ENCODE data around the gene PCNT.

Gene PCNT

DNA sequence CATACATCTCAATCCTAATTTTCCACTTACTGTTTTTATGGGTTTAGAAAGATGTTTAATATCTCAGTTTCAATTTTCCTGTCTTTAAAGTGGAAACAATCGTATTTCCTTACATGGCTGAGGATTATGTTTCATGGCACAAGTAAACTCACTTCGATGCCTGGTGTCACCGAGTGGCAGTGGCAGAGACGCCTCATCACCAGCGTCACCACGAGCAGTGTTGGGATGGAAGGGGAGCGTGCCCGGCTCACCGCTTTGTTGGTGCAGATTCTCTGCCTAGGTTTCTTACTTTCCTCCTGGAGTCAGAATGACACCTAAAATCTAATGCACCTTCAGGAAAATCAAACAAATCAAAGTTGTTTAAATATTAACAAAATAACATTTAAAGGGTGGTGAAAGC lies 86.6 kb downstream of the PCNT start:
- no peaks in the 10 kb centered on the region for H3K27me3 ChIP-seq (ENCODE audit: control insufficient read depth, insufficient read depth, low read length)
- peaks cover 43% of the 10 kb centered on the region for H3K36me3 ChIP-seq (ENCODE audit: control insufficient read depth, insufficient read depth, low read length)
- H3K27ac ChIP-seq (ENCODE audit: low read depth, low read length), result peak overlapping the region; percentile 55
- H3K9ac ChIP-seq (ENCODE audit: low read depth, low read length), result no peak overlapping the region
- no peak overlapping the region for H3K4me3 ChIP-seq (ENCODE audit: low read depth, low read length)
- no peaks in the 10 kb centered on the region for H3K9me3 ChIP-seq (ENCODE audit: control insufficient read depth, insufficient read depth, low read length)
- peaks cover 4% of the 10 kb centered on the region; the same call in 1 of the 2 replicates for H3K4me1 ChIP-seq (ENCODE audit: control insufficient read depth, insufficient read depth, low read length)

DNA sequence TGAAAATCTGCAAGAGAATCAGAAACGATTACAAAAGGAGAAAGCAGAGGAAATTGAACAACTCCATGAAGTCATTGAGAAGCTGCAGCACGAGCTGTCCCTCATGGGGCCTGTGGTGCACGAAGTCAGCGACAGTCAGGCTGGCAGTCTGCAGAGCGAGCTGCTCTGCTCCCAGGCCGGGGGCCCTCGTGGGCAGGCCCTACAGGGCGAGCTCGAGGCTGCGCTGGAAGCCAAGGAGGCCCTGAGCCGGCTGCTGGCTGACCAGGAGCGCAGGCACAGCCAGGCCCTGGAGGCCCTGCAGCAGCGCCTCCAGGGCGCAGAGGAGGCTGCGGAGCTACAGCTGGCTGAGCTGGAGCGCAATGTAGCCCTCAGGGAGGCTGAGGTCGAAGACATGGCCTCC lies 87.3 kb downstream of the PCNT start:
- peaks cover 4% of the 10 kb centered on the region; the same call in 1 of the 2 replicates for H3K4me1 ChIP-seq (ENCODE audit: control insufficient read depth, insufficient read depth, low read length)
- H3K27ac ChIP-seq (ENCODE audit: low read depth, low read length), result peak overlapping the region; percentile 55
- no peak overlapping the region for H3K9ac ChIP-seq (ENCODE audit: low read depth, low read length)

DNA sequence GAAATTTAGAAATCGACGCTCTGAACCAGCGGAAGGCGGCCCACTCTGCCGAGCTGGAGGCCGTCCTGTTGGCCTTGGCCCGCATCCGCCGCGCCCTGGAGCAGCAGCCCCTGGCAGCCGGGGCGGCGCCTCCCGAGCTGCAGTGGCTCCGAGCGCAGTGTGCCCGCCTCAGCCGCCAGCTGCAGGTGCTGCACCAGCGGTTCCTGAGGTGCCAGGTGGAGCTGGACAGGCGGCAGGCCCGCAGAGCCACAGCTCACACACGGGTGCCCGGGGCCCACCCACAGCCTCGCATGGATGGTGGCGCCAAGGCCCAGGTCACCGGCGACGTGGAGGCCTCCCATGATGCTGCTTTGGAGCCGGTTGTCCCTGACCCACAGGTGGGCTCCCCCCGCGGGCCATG lies 87.7 kb downstream of the PCNT start:
- no peak overlapping the region for H3K9ac ChIP-seq (ENCODE audit: low read depth, low read length)

More for the DNA sequence above, 87.3 kb downstream of the PCNT start:
- no peaks in the 10 kb centered on the region for H3K9me3 ChIP-seq (ENCODE audit: control insufficient read depth, insufficient read depth, low read length)
- H3K36me3 ChIP-seq (ENCODE audit: control insufficient read depth, insufficient read depth, low read length), result peaks cover 50% of the 10 kb centered on the region
- H3K27me3 ChIP-seq (ENCODE audit: control insufficient read depth, insufficient read depth, low read length), result no peaks in the 10 kb centered on the region
- no peak overlapping the region for H3K4me3 ChIP-seq (ENCODE audit: low read depth, low read length)

DNA sequence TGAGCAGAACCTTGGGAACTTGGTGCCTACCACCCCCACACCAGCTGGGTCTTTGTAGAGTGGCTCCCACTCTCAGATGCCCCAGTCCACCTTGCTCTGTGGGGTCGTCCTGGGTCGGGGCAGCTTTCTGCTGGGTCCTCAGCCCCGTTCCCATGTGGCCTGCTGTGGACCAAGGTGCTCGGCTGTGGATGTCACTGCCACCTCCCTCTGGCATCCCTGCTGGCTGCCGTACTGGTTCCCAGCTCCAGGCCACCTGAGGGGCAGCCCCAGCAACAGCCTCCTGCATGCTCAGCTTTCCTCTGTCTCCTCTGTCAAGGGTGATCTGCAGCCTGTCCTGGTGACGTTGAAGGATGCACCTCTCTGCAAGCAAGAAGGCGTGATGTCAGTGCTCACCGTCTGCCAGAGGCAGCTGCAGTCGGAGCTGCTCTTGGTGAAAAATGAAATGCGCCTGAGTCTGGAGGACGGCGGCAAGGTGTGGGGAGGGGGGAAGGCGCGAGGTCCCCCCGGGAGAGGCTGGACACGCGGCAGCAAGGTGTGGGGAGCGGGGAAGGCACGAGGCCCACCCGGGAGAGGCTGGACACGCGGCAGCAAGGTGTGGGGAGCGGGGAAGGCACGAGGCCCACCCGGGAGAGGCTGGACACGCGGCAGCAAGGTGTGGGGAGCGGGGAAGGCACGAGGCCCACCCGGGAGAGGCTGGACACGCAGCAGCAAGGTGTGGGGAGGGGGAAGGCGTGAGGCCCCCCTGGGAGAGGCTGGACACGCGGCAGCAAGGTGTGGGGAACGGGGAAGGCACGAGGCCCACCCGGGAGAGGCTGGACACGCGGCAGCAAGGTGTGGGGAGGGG lies 88.8 kb downstream of the PCNT start:
- H3K27ac ChIP-seq (ENCODE audit: low read depth, low read length), result no peak overlapping the region
- peaks cover 59% of the 10 kb centered on the region for H3K36me3 ChIP-seq (ENCODE audit: control insufficient read depth, insufficient read depth, low read length)

More for the DNA sequence above, 87.7 kb downstream of the PCNT start:
- Histone ChIP-seq H3K4me3 (ENCODE audit: low read depth, low read length) (no peak overlapping the region), H3K9me3 (ENCODE audit: control insufficient read depth, insufficient read depth, low read length) (no peaks in the 10 kb centered on the region), H3K27ac (ENCODE audit: low read depth, low read length) (no peak overlapping the region), H3K27me3 (ENCODE audit: control insufficient read depth, insufficient read depth, low read length) (no peaks in the 10 kb centered on the region), H3K4me1 (ENCODE audit: control insufficient read depth, insufficient read depth, low read length) (peaks cover 4% of the 10 kb centered on the region; the same call in 1 of the 2 replicates), H3K36me3 (ENCODE audit: control insufficient read depth, insufficient read depth, low read length) (peaks cover 54% of the 10 kb centered on the region)

DNA sequence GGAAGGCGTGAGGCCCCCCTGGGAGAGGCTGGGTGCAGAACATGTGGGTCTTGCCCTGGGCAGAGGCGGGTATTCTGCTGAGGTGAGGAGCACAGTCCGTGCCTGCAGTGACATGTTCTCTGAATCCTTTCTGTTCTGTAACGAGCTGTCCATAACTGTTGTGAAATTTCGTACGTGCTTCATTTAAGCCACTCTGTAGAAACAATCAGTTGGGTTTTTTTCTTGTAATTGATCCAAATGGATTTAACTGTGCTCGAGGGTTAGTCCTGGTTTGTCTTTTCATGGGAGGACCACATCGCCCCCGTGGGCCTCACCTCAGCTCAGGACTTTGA lies 89.4 kb downstream of the PCNT start:
- H3K4me3 ChIP-seq (ENCODE audit: low read depth, low read length), result no peak overlapping the region
- H3K9me3 ChIP-seq (ENCODE audit: control insufficient read depth, insufficient read depth, low read length), result no peaks in the 10 kb centered on the region
- peaks cover 61% of the 10 kb centered on the region for H3K36me3 ChIP-seq (ENCODE audit: control insufficient read depth, insufficient read depth, low read length)
- H3K4me1 ChIP-seq (ENCODE audit: control insufficient read depth, insufficient read depth, low read length), result peaks cover 4% of the 10 kb centered on the region; the same call in 1 of the 2 replicates
- H3K27ac ChIP-seq (ENCODE audit: low read depth, low read length), result no peak overlapping the region
- H3K27me3 ChIP-seq (ENCODE audit: control insufficient read depth, insufficient read depth, low read length), result no peaks in the 10 kb centered on the region
- no peak overlapping the region for H3K9ac ChIP-seq (ENCODE audit: low read depth, low read length)

More for the DNA sequence above, 88.8 kb downstream of the PCNT start:
- Histone ChIP-seq H3K4me1 (ENCODE audit: control insufficient read depth, insufficient read depth, low read length) (peaks cover 4% of the 10 kb centered on the region; the same call in 1 of the 2 replicates), H3K4me3 (ENCODE audit: low read depth, low read length) (no peak overlapping the region), H3K27me3 (ENCODE audit: control insufficient read depth, insufficient read depth, low read length) (no peaks in the 10 kb centered on the region), H3K9ac (ENCODE audit: low read depth, low read length) (no peak overlapping the region), H3K9me3 (ENCODE audit: control insufficient read depth, insufficient read depth, low read length) (no peaks in the 10 kb centered on the region)

DNA sequence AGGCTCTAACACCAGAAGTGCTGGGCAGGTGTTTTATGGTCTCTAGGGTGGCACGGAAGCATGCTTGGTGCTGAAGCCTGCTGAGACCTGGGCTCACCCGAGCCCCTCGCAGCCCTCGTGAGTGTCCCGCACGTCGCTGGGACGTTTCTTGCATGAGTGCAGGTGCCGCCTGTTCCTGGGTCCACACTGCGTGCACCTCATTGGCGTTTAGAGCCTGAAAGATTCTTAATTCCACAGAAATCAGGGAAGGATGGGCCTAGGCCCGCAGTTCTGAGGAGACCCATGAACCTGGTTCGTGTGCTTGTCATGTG lies 91.0 kb downstream of the PCNT start:
- peaks cover 4% of the 10 kb centered on the region; the same call in 1 of the 2 replicates for H3K4me1 ChIP-seq (ENCODE audit: control insufficient read depth, insufficient read depth, low read length)
- H3K4me3 ChIP-seq (ENCODE audit: low read depth, low read length), result no peak overlapping the region
- no peaks in the 10 kb centered on the region for H3K9me3 ChIP-seq (ENCODE audit: control insufficient read depth, insufficient read depth, low read length)
- no peak overlapping the region for H3K27ac ChIP-seq (ENCODE audit: low read depth, low read length)
- H3K9ac ChIP-seq (ENCODE audit: low read depth, low read length), result no peak overlapping the region
- H3K36me3 ChIP-seq (ENCODE audit: control insufficient read depth, insufficient read depth, low read length), result peaks cover 75% of the 10 kb centered on the region
- H3K27me3 ChIP-seq (ENCODE audit: control insufficient read depth, insufficient read depth, low read length), result no peaks in the 10 kb centered on the region

DNA sequence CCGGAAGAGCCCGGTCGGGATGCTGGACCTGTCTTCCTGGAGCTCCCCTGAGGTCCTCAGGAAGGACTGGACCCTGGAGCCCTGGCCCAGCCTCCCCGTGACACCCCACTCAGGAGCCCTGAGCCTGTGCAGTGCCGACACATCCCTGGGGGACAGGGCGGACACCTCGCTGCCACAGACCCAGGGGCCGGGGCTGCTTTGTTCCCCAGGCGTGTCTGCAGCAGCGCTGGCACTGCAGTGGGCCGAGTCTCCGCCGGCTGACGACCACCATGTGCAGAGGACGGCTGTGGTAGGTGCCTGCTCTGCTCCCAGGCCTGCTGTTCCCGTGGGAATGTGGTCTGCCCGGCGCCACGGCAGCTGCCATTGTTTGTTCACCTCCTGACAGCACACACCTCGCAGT lies 92.6 kb downstream of the PCNT start:
- no peaks in the 10 kb centered on the region for H3K4me1 ChIP-seq (ENCODE audit: control insufficient read depth, insufficient read depth, low read length)
- peaks cover 79% of the 10 kb centered on the region for H3K36me3 ChIP-seq (ENCODE audit: control insufficient read depth, insufficient read depth, low read length)
- H3K4me3 ChIP-seq (ENCODE audit: low read depth, low read length), result no peak overlapping the region
- no peaks in the 10 kb centered on the region for H3K27me3 ChIP-seq (ENCODE audit: control insufficient read depth, insufficient read depth, low read length)
- no peak overlapping the region for H3K9ac ChIP-seq (ENCODE audit: low read depth, low read length)
- H3K9me3 ChIP-seq (ENCODE audit: control insufficient read depth, insufficient read depth, low read length), result no peaks in the 10 kb centered on the region
- H3K27ac ChIP-seq (ENCODE audit: low read depth, low read length), result no peak overlapping the region

DNA sequence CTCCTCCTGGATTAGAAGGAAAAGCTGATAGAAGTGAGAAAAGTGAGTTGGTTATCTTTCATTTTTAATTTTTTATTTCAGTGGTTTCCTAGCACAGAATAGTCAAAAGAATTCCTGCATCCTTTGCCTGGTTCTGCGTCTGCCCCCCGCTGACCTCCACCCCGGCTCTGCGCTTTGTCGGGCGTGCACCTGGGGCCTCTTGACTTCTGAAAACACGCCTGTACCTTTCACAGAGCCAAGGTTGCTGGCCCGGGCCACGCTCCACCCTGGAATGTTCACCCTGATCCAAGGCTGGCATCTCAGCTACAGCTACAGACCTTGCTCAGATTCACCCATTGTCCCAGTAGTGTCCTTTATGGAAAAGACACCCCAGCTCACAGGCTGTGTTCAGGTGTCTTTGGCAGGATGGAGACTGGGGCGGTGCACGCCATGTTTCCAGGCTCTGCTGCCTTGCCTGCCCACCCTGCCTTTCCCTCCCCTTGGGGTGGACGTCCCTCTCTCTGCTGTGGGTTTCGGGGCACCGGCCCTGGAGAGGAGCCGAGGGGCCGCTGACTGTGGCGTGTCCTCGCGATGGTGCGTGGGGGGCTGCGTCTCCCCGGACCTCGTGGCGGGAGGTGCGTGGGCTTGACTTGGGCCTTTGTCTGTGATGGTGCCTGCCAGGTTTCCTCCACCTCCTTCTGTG lies 94.5 kb downstream of the PCNT start:
- H3K27me3 ChIP-seq (ENCODE audit: control insufficient read depth, insufficient read depth, low read length), result no peaks in the 10 kb centered on the region
- no peak overlapping the region for H3K9ac ChIP-seq (ENCODE audit: low read depth, low read length)
- no peaks in the 10 kb centered on the region for H3K4me1 ChIP-seq (ENCODE audit: control insufficient read depth, insufficient read depth, low read length)
- H3K36me3 ChIP-seq (ENCODE audit: control insufficient read depth, insufficient read depth, low read length), result peaks cover 72% of the 10 kb centered on the region
- H3K4me3 ChIP-seq (ENCODE audit: low read depth, low read length), result no peak overlapping the region
- no peak overlapping the region for H3K27ac ChIP-seq (ENCODE audit: low read depth, low read length)
- H3K9me3 ChIP-seq (ENCODE audit: control insufficient read depth, insufficient read depth, low read length), result no peaks in the 10 kb centered on the region

DNA sequence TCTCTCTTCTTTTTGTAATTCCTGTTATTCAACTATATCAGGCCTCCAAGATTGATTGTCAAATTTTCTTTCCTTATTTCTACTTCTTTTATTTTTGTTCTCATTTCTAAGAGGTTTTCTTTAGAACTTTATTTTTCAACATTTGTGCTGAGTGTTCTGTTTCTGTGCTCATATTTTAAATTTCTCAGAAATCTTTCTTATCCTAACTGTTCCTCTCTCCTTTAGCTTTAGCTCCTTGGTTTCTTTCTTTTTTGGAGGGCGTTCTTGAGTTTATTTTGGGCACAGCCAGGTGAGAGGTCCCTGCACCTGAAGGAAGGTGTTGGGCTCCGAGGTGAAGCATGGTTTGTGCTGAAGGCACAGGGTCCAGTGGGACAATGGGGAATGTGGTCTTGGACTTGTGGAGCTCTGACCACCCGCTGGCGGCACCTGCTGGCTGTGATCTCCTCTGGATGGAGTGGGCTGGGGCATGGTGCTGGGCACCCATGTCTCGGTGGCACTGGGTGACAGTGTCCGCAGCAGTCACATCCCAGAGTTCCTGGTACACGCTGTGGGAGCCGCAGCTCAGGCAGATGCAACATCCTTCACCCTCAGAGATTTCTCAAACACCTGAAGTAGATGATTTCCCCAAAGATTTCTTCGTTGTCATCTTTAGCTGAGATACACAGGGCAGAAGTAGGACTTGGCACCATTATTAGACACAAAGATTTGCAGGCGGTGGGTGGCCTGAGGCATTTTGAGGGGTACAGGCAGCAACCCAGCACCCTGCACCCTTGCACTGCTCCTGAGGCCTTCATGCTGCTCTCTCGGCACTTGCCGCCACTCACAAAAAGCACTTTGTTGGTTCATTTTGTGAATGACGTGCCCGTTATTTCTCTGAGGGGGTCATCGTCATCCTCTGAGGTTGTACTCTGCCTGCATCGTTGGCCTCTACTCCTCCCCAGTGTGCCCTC lies 96.6 kb downstream of the PCNT start:
- H3K4me3 ChIP-seq (ENCODE audit: low read depth, low read length), result no peak overlapping the region
- no peaks in the 10 kb centered on the region for H3K4me1 ChIP-seq (ENCODE audit: control insufficient read depth, insufficient read depth, low read length)
- H3K9ac ChIP-seq (ENCODE audit: low read depth, low read length), result no peak overlapping the region
- H3K9me3 ChIP-seq (ENCODE audit: control insufficient read depth, insufficient read depth, low read length), result no peaks in the 10 kb centered on the region
- H3K27ac ChIP-seq (ENCODE audit: low read depth, low read length), result no peak overlapping the region
- H3K36me3 ChIP-seq (ENCODE audit: control insufficient read depth, insufficient read depth, low read length), result peaks cover 63% of the 10 kb centered on the region
- H3K27me3 ChIP-seq (ENCODE audit: control insufficient read depth, insufficient read depth, low read length), result no peaks in the 10 kb centered on the region

DNA sequence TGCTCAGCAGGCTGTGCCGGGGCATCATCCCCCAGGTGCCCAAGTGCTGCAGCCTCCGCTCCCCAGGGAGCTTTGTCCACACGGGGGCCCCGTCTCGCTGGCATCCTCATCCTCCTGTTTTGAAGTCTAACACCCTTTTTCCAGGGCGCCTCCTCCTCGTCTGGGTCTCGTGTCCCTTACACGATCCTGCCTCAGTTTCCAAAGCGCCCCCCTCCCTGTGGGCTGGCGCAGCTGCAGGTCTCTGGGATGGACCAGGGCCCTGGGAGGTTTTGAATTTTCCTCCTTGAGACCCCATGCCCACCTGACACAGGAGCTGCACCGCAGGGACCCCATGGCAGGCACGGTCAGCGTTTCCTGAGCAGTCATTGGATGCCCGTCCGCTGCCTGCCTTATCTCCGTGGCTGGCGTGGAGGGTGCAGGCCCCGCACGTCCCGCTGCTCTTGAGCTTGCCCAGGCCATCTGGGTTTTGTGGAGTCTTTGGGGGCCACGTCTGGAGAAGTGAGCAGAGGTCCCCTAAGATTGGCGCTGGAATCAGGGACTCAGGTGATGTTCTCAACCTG lies 97.3 kb downstream of the PCNT start:
- H3K36me3 ChIP-seq (ENCODE audit: control insufficient read depth, insufficient read depth, low read length), result peaks cover 60% of the 10 kb centered on the region
- H3K27me3 ChIP-seq (ENCODE audit: control insufficient read depth, insufficient read depth, low read length), result no peaks in the 10 kb centered on the region
- H3K9me3 ChIP-seq (ENCODE audit: control insufficient read depth, insufficient read depth, low read length), result no peaks in the 10 kb centered on the region
- H3K4me3 ChIP-seq (ENCODE audit: low read depth, low read length), result no peak overlapping the region
- no peak overlapping the region for H3K27ac ChIP-seq (ENCODE audit: low read depth, low read length)
- H3K4me1 ChIP-seq (ENCODE audit: control insufficient read depth, insufficient read depth, low read length), result no peaks in the 10 kb centered on the region
- no peak overlapping the region for H3K9ac ChIP-seq (ENCODE audit: low read depth, low read length)
